Measurements from ENCODE around the gene TP53INP2.

DNA sequence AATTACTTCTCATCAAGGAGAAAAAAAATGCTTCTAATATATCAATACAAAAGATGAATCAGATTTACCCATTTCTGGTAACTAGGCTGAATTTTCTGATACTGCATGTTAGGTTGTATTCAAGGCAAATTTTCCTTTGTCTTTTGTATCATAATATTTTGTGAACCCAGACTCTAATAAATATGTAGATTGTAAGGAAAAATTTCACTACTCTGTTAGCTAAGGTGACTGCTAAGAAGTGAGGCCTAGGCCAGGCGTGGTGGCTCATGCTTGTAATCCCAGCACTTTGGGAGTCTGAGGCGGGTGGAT, 12.7 kb downstream of the TP53INP2 start:
- no peak for TF ChIP-seq ZNF768 (tag by site-specific recombination; IDR thresholded peaks at IDR 0.05)
- no peak for TF ChIP-seq SP2 (tag by site-specific recombination; IDR thresholded peaks at IDR 0.05)
- TF ChIP-seq CTCF (tag by site-specific recombination; IDR thresholded peaks at IDR 0.05), result no peak
- TF ChIP-seq ZBTB49 (tag by site-specific recombination; IDR thresholded peaks at IDR 0.05; ENCODE audit: low read depth), result no peak
- no peak for TF ChIP-seq ZNF335 (tag by site-specific recombination; conservative IDR thresholded peaks at IDR 0.05)
- TF ChIP-seq ZNF664 (tag by site-specific recombination; IDR thresholded peaks at IDR 0.05), result no peak
- TF ChIP-seq GLI2 (tag by site-specific recombination; IDR thresholded peaks at IDR 0.05; ENCODE audit: borderline replicate concordance, low read depth), result no peak
- TF ChIP-seq ZBTB48 (tag by site-specific recombination; IDR thresholded peaks at IDR 0.05), result no peak
- no peak for TF ChIP-seq EGR2 (tag by site-specific recombination; IDR thresholded peaks at IDR 0.05; ENCODE audit: low read depth)
- TF ChIP-seq, protein P1, sequence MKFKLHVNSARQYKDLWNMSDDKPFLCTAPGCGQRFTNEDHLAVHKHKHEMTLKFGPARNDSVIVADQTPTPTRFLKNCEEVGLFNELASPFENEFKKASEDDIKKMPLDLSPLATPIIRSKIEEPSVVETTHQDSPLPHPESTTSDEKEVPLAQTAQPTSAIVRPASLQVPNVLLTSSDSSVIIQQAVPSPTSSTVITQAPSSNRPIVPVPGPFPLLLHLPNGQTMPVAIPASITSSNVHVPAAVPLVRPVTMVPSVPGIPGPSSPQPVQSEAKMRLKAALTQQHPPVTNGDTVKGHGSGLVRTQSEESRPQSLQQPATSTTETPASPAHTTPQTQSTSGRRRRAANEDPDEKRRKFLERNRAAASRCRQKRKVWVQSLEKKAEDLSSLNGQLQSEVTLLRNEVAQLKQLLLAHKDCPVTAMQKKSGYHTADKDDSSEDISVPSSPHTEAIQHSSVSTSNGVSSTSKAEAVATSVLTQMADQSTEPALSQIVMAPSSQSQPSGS (tag by site-specific recombination; IDR thresholded peaks at IDR 0.05; ENCODE audit: low read depth), result no peak
- TF ChIP-seq FEZF1 (tag by site-specific recombination; IDR thresholded peaks at IDR 0.05), result no peak

All from HEK293 (cell line).